Fibroblast of skin of right quadriceps (primary cell): ENCODE data around the gene RPRD1B.

Experiments used
- DNase-seq: peaks from one replicate; pipeline ENCODE4 v3.0.0-alpha.2; 2013

Gene RPRD1B

GRCh38 chr20:38033330-38034107, at the start of gene RPRD1B, which contains the start of gene TTI1:
RPRD1B (plus strand) TSS chr20:38033746; CDS start chr20:38033948, 202 bp downstream.
TTI1 (minus strand) TSS chr20:38033456; CDS start chr20:38013816, 19,640 bp downstream.
- peak; percentile 90 for DNase-seq

- no peak for DNase-seq
Measured at GRCh38 chr20:37984018-37984785, 49.3 kb upstream of the RPRD1B start.

- DNase-seq, result no peak
Measured at GRCh38 chr20:37986044-37986858, 47.3 kb upstream of the RPRD1B start.

GRCh38 chr20:37986873-37987601, 46.5 kb upstream of the RPRD1B start:
- peak; percentile 21 for DNase-seq

DNA sequence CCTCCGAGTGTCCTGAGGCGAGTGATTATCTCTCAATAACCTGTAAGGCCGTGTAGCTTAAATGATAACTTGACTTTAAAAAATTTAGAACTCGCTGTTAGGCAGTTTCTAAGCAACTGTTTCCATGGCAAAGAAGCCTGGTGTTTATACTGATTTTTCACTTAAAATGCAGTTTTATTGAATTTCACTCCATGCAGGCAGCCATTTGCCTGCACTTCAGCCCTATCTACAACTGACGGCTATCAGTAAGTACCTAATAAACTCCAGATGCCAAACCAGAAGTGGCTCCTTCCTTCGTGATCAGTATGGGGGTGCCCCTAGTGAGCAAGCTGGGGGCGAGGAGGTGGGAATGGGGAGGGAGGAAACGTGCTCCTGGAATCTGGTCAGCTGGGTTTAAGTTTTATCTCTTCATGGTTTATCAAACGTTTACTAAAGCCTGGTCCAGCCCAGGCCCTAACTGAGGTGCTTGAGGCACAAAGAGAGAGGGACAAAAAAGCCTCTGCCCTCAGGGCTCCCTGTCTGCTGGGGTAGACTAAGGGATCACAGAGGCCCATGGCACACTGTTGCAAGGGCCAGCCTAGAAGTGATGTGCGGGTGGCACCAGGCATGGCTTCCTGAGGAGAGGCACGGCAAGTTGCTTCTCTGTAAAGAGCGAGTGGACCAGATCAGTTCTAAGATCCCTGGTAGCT, 45.8 kb upstream of the RPRD1B start:
- no peak for DNase-seq

DNA sequence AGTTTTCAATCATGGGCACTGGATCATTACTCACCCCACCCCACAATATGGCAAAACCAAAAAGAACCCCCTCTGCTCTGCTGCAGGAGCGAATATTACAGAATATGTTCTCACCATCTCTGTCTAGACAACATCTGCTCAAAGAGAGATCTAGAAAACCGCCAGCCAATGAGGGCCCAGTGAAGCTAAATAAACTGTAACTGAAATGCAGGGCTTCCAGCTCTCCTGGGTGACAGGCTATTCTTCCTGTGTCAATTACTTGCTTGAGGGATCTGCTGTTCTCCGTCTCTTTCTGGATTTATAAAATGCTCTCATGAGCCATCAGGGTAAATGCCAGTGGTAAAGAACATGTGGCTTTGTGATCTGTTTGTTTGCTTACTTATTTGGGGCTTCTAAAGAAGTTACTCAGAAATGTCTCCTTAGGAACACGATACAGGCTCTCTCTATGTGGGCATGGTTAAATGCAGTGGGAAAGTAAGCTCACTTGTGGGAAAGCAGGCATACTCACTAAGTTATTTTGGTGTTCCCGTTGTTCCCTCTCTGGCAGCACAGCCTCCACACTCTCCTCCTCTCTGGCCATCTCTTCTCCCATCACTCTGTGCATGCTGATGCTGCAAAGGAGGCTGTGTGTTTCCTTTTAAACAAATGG, 45.1 kb upstream of the RPRD1B start:
- no peak for DNase-seq

GRCh38 chr20:37989601-37990295, 43.8 kb upstream of the RPRD1B start:
- no peak for DNase-seq

DNA sequence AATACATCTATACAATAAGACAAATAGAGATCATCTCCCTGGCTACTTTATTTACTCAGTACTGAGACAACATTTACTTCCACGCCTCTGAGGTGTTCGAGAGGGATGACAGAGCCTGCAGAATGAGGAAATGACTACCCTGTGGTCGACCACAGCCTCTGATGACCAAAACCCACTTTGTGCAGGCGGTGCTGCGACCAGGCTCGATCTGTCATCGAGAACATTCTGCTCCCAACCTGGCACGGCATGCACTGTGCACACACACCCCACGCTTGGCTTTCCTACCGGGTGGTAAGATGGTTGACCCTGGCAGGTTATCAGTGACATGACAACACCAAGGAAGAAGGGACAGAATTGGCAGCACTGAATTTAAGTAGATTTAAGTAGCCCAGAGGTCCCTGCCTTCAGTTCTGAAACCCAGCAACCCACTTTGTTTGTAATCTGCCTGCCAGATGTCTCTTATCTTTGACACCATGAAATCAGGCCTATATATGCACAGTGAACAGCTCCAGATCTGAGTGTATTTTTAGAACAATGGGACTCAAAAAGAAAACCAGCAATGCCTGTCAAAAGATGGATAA, 42.9 kb upstream of the RPRD1B start:
- peak; percentile 70 for DNase-seq

- DNase-seq, result no peak
Measured at GRCh38 chr20:37991157-37991866, 42.2 kb upstream of the RPRD1B start.

GRCh38 chr20:37991908-37992307, 41.6 kb upstream of the RPRD1B start:
- DNase-seq, result no peak

DNA sequence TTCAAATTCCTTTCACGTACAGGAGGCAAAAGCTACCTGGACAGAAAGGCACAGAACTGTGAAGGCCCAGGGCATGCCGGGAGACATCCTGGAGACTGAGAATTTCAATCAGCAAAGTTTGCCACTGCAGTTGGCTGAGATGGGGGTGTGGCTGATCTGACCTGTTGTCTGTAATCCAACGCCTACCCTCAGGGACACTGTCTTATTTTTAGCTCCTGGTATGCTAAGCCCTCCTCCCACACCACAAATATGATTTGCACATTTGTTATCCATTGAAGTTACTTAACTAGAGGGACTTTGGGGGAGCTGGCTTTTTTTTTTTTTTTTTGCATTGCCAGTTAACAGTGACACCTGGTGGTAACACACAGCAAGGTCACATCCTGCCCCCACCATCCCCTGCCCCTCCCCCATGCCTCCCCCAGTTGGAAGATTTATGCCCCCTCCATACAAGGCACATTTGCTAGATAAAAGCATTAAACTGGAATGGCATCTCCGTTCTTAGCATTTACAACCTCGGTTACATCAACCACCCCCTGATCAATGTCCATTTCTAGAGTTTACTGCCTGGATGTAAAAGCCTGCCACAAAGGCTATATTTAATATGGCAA, 40.6 kb upstream of the RPRD1B start:
- peak; percentile 93 for DNase-seq

DNA sequence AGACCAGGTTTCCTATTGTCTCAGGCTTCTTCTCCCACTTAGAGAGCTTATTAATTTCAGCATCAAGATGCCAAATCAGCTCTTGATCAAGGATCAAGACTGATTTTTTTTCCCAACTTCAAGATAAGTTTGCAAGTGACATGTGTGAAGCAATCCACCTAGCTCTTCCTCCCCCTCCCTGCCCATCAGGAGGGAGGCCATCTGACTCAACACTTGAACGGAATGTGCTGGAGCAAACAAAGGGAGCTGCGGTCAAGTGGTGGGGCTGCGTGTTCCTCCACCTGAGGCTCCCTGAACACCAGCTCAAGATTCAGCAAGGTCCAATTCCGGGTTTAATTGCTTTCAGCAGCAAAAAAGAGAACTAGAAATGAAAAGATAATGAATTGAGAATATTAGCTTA, 39.0 kb upstream of the RPRD1B start:
- DNase-seq, result peak; percentile 27

DNA sequence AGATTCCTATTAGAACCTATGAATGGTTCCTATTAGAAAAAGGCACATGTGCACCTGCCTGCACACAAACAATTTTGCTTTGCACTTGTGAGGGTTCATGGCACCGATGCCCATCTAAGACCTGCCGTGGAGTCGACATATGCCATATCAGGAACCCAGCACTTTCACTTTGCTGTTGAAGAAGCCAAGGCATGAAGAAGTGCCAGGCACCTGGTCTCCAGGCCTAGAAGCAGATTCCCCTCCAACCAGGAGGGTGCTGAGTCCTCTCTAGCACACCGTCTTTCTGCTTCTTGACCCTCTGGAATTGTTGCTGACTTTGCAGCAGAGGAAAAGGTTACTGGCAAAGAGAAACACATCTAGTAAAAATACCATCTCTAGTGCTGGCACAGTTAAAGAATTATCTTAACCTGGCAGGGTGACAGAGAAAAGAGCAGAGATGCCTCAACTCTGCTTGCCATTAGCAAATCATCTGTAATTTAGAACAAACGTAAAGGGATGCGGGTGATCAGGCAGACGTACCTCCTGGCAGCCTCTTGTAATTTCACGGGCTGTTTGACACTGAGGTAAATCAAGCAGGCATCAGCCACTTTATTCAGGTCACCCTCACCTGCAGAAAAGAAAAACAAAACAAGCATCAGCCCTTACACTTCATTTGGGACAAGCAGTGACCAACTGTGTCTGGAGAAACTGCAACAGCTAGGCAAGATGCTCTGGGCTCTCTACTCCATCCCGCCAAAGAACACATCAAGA, 37.5 kb upstream of the RPRD1B start:
- DNase-seq, result no peak

DNA sequence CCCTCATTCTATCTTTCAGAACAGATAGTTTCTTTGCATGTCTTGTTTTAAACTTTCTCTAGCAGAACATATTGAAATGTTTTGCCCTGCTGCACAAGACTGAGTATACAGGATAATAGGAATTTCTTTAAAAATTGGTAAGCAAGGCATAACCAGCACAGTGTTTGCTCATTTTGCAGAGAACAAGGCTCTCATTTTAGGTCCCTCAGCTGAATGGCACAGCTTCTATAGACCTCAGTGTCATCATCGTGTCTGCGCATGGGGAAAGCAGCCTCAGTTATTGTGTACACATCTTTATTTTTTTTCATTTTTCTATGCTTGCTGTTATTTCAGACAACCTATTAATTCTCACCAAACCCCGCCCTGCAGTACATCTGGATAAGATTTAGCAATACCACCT, 36.0 kb upstream of the RPRD1B start:
- no peak for DNase-seq

- no peak for DNase-seq
Measured at GRCh38 chr20:37999526-38000263, 33.9 kb upstream of the RPRD1B start.

GRCh38 chr20:38000293-38000692, 33.3 kb upstream of the RPRD1B start:
- DNase-seq, result no peak

DNA sequence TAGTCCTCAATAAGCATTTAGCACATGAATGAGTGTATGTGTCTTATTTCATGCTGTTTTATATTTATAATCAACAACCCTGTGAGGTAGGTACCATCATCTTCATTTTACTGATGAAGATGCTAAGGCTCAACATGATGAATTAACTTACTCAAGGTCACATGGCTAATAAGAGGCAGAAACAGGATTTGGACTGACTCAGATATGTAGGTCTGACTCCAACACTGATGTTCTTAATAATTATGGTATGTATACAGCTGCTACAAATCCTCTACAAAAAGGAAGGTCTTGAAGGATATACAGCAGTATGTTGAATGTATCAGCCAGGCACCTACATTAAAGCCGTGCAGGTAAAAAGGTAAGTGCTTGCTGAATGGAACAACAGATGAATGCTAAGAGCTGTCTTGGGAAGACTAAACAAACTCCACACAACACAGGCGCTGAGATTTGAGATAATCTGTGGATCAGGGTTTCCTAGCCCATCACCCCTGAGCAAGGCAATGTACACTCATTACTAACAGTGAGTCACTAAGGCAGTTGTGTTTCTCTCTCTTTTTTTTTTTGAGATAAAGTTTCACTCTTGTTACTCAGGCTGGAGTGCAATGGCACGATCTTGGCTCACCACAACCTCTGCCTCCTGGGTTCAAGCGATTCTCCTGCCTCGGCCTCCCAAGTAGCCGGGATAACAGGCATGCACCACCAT, 32.2 kb upstream of the RPRD1B start:
- DNase-seq, result peak; percentile 77
